Esophagus squamous epithelium (tissue), 4 donors: ENCODE measurements around the gene ATP5F1B.

Experiments
- POLR2A ChIP-seq, 4 donors: fragments of 450-650 bp; IDR thresholded peaks; one replicate each; pipeline ENCODE4 v1.6.1; 2017; ENCODE audit warnings: antibody characterized with exemption in 4 of 4, mild to moderate bottlenecking in 4 of 4, moderate library complexity in 3 of 4
- TF ChIP-seq, protein P1 (sequence below), 6 experiments: fragments of 450-650 bp in 4 of 6; fragments of 200-600 bp in 2 of 6; sonication (generic) in 2 of 6; IDR thresholded peaks; one replicate each; pipeline ENCODE4 v1.5.1; 2016 to 2019; ENCODE audit warnings: antibody characterized with exemption in 6 of 6, mild to moderate bottlenecking in 4 of 6, moderate library complexity in 4 of 6

DNA sequence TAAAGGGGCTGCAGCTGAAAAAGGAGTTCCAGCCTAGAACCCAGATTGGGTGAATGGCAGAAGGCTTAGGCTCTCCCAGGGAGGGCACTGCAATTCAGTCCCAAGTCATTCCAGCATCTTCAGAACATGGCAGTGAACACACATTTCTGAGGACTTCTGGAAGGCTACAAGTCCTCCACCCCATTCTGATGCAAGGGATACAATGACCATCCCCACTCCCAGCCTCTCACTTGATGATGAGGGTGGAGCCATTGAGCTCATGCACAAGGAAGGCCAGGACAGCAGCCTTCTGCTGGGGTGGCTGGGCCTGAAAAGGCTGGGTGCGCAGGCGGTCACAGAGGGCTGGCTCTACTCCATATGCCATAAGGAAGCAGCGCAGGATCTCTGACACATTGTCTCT, 41.4 kb downstream of the ATP5F1B start:
- TF ChIP-seq, protein P1, sequence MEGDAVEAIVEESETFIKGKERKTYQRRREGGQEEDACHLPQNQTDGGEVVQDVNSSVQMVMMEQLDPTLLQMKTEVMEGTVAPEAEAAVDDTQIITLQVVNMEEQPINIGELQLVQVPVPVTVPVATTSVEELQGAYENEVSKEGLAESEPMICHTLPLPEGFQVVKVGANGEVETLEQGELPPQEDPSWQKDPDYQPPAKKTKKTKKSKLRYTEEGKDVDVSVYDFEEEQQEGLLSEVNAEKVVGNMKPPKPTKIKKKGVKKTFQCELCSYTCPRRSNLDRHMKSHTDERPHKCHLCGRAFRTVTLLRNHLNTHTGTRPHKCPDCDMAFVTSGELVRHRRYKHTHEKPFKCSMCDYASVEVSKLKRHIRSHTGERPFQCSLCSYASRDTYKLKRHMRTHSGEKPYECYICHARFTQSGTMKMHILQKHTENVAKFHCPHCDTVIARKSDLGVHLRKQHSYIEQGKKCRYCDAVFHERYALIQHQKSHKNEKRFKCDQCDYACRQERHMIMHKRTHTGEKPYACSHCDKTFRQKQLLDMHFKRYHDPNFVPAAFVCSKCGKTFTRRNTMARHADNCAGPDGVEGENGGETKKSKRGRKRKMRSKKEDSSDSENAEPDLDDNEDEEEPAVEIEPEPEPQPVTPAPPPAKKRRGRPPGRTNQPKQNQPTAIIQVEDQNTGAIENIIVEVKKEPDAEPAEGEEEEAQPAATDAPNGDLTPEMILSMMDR (IDR thresholded peaks at IDR 0.05), result no peak
- TF ChIP-seq POLR2A (IDR thresholded peaks at IDR 0.05), result no peak
